ENCODE measurements around the gene CABP7.

The CABP7 gene

DNA sequence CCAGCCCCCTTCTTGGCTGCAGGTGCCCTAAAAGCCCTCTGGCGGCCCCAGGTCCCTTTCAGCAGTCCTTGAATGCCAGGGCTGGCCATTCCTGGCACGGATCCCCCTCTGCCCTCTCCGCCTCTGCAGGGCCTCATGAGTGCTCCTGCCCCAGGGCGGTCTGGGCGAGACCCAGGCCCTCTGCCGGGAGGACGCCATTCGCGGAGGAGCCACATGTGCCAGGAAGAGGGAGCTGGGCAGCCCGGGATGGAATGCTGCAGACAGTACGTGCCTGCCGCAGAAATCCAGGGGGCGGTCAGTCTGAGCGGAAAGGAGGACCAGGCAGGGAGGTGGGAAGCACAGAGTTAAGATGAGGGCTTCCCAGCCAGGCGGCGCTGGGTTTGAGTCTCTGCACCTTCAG lies 2.8 kb downstream of the CABP7 start:
- DNase-seq (ENCODE audit: low spot score) = no peak

DNA sequence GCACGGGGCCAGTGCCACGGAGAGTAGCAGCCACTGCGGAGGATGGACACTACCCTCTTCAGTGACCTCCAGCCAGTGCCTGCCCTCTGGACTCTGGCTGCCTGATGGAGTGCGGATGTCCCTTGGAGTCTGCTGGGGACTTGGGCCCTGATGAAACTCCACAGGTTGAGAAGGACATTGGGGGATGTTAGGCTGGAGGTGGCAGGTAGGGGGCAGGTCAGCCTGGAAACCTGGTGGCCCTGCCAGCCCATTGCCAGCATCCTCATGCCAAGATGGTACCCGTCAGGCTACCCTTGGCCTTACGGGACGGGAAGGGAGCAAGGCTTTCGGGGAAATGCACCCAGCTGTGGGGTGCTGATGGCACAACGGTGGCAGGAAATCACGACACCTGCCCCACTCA lies 4.0 kb downstream of the CABP7 start:
- no peak for DNase-seq (ENCODE audit: low spot score)

DNA sequence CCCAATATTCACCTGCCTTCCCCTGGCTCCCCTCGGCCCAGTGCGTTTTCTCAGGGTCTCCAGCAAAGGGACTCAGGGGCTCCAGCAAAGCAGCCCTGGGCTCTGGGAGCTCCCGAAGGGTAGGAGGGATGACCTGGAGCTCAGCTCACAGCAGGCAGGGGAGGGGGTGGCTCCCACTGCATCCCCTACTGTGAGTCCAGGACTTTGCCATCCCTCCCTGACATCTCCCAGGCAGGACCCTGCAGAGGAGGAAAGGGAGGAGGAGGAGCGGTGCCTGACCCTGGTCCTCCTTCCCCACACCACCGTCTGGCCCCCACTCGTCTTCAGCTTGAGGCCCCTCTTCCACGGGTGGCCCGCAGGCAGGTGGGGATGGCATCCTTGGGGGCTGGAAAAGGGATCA lies 5.0 kb downstream of the CABP7 start:
- DNase-seq (ENCODE audit: low spot score) = no peak

DNA sequence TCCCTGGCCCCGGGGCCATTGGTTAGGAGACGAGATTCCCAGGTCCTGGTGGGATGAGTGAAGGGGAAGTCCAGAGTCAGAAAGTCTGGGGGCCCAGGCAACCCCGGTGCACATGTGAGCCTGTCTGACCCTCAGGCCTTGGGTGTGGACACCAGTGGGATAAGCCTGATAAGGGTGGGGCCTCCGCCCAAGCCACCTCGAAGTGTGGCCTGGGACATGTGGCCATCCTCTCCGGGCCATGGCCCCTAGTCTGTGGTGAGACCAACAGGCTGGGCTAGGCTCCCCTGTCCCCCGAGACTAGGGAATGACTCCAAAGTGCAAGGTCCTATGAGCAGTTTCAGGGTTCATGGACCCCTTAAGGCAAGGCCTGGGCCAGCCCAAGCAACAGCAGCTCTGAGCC lies 6.3 kb downstream of the CABP7 start:
- DNase-seq (ENCODE audit: low spot score) = no peak

DNA sequence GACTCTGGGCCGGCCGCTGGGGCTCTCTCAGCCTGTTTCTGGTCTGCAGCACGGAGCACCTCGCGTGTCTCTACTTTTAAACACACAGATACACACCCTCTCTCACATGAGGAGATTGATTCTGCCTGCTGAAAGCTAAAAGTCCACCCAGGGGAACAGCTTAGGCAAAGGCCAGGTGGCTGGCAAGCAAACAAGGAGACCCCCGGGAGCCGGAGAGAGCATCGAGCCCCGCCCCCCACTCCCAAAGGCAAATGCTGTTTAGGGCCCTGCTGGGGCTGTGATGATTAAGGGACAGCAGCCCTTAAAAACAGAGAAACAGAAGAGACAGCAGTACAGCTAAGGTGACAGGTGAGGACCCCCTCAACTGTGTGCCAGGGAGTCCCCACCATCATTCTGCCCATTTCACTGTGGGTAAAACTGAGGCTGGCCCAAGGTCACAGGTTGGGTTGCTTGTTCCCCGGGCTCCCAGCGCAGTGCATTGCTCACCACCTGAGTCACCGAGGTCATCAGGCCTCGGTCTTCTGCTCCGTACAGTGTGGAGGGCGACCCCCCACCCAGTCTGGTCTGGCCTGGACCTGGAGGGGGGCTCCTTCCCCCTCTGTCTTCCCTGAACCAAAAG lies 6.8 kb downstream of the CABP7 start:
- DNase-seq (ENCODE audit: low spot score) = no peak

DNA sequence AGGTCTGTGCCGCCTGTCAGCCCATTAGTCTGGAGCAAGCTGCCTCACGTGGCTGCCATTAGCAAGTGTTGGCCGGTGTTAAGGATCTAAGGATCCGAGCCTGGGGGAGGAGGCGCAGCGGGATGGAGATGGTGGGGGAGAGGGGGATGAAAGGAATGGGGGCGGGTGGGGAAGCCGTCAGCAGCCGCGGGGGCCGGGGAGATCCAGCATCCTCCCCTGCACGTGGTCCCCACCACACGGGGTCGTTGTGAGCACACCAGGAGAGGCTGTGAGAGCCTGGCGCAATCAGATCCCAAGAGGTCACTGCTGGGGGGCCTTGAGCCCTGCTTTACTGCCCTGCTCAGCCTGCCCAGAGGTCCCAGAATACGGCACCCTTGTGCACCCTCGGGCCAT lies 7.3 kb downstream of the CABP7 start:
- no peak for DNase-seq (ENCODE audit: low spot score)

DNA sequence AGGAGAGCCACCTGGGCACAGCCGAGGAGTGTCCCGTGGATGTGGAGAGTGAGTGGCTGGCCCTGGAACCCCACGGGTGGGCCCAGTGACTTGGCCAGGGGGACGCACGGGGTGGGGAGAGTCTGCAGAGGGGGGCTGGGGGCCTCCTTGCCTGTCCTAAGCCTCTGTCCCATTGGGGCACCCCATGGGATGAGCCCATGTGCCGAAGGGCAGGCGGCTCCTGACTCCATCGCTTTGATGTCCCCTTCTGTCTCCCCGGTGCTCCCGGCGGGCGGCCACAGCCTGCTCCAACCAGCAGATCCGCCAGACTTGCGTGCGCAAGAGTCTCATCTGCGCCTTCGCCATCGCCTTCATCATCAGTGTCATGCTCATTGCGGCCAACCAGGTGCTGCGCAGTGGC lies 9.4 kb downstream of the CABP7 start:
- DNase-seq (ENCODE audit: low spot score) = no peak

DNA sequence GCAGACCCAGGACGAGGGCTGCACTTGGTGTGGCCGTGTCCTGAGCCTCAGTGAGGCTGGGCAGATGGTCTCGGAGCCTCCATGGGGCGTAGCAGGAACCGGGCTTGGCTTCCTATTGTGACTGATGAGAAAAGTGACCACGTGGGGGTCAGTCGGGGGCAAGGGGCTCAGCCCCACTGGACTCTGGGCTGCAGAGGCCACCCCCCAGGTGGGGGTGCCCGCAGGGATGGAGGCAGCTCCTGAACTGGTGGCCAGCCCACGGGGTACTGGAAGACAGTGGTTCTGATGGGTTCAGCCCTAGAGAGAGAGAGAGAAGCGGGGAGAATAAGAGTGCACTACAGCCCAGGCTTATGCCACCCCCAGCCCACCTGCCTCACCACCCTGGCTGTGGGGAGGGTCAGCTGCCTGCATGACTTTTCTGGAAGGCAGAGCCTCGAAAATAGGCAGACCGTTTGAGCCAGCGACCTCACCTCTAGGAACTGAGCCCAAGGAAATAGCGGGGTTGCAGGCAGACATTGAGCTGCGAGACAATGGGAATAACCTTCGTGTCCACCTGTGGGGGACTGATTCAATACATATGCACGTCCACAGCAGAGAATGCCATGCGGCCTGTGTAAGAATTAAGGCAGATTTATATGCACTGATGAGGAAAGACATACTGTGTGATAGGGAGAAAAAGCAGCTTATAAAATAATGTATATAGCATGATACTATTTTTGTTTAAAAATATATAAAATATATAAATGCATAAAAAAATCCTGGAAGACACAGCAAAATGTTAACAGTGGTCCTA lies 11.5 kb downstream of the CABP7 start:
- DNase-seq (ENCODE audit: low spot score) = no peak

DNA sequence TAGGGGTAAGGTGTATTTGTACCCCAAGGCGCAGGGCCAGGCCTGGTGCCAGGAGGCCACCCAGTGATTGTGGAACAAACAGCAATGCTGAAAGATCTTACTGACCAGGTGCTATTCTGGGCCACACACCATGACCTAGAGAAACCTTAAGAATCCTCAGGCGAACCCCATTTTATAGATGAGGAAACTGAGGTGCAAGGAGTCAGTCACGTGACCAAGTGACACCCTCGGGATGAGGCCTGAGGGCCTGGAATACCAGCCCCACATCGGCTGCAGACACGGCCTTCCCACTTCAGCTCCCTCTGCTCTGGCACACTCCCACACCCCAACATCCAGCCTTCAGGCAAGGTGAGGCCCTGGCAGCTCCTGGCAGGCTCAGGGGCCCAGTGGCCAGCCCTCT lies 13.1 kb downstream of the CABP7 start:
- DNase-seq (ENCODE audit: low spot score) = no peak

DNA sequence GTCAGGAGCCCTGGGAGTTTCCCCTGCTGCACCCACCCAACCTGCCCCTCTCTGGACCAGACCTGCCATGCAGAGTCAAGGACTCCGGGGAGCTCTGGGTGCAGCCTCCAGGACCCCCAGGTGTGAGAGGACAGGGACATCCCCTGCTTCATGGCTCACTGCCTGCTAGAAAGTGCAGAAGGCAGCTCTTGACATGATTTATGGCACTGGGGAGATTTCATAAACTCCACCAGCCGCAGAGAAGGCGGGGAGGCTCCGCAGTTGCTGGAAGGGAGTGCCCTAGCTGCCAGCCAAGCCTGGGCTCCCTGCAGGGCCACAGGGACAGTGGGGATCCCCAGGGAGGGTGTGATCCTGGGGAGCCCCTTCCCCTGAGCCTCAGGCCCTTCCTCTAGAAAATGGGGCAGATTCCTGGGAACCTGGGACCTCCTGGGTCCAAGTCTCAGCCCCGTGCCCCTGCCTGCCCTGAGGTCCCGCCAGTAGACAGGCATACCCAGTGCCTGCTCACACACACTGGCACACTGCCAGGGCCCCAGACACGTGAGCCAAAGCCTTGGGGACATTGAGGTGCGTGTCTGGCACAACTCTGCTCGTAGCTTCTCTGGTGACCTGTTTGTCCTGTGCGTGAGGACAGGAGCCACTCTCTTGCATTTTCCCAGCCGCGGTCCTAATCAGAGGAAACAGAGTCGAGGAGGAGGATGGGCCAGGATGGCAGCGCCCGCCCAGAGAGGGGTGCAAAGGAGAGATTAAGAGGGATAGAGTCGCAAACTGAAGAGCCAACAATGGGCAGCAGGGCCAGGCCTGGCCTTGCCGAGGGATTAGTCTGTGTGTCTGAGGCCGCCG lies 13.8 kb downstream of the CABP7 start:
- no peak for DNase-seq (ENCODE audit: low spot score)

DNA sequence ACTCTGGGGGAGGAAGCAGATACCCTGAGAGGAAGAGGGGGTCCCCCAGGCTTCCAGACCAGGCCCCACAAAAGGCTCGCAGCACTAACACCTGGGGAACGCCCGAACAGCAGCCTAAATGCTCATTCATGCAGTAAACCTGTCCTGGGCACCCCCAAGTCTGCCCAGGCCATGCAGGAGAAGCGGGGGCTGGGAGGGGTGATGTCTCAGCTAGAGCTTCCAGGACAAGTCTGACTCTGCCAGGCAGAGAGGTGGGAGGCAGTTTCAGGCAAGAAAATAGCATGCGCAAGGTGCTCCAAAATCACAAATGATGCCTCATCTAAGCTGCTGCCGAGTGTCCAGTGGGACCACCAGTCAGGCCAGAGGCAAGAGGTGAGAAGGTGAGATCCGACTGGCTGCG lies 14.6 kb downstream of the CABP7 start:
- DNase-seq (ENCODE audit: low spot score) = no peak

DNA sequence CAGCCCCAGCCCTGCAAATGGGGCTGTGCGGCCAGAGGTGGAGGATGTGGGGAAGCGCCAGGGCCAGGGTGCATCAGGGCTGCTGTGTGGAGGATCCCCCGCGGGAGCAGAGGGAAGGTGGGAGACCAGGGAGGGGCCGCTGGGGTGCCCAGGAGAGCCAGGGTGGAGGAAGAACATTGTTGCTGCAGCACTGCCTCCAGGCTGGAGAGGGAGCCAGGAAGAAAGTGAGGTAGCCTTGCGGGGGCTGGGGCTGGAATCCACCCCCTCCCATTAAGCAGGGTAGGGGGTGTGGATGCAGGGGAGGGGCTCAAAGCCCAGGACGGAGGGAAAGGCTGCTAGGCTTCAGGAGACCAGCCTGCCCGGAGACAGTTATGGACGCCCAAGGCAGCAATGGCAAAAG lies 15.0 kb downstream of the CABP7 start:
- DNase-seq (ENCODE audit: low spot score) = no peak

DNA sequence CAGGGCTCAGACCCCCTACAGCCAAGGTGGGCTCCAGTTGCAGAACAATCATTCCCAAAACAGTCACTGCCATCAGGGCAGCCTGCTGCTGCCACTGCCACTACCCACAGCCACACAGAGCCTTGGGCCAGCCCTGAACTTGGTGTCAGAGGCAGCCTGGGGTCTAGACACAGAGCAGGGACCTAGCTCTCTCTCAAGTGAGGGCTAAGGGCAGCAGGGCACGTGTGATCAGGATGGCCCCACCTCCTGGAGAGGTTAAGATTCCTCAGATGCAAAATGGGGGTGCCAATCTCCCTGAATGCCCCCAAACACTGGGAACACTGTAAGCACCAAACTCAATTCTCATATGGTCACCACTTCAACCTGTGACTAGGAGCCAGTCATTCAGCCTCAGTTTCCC lies 15.6 kb downstream of the CABP7 start:
- no peak for DNase-seq (ENCODE audit: low spot score)

DNA sequence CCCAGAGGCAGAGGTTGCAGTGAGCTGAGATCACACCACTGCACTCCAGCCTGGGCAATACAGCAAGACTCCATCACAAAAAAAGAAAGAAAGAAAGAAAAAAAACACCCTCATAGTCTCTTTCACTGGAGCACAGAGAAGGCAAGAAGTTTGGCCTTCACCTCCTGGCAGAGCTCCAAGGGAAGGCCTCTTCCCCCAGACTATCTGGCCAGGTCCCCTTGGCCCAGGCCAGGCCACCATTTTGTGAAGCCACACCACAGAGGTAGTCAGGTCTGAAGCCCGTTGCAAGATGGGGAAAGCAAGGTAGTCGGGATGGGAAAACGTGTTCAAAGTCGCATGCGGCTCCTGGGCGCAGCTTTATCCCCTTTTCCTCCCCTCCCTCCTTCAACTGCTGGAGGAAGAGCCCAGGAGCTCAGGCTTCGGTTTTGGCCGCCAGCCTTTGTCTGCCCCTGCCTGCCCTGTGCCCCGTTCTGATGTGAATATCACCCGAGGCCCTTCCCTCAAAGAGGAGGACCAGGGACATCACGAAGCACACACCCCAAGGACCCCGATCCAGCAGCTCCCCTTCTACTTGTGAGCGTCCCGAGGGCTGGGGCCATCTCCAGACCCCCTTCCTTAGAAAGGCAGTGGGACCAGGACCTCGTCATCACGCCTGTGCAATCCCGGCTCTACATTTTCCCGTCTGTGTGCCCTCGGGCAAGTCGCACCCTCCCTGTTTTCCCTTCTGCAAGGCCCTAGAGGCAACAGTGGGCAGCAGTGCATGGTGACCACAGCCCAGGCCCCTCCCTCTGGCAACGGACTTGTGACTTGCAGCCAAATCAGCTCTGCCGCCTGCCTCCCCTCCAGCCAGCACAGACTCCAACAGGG lies 17.7 kb downstream of the CABP7 start:
- no peak for DNase-seq (ENCODE audit: low spot score)

DNA sequence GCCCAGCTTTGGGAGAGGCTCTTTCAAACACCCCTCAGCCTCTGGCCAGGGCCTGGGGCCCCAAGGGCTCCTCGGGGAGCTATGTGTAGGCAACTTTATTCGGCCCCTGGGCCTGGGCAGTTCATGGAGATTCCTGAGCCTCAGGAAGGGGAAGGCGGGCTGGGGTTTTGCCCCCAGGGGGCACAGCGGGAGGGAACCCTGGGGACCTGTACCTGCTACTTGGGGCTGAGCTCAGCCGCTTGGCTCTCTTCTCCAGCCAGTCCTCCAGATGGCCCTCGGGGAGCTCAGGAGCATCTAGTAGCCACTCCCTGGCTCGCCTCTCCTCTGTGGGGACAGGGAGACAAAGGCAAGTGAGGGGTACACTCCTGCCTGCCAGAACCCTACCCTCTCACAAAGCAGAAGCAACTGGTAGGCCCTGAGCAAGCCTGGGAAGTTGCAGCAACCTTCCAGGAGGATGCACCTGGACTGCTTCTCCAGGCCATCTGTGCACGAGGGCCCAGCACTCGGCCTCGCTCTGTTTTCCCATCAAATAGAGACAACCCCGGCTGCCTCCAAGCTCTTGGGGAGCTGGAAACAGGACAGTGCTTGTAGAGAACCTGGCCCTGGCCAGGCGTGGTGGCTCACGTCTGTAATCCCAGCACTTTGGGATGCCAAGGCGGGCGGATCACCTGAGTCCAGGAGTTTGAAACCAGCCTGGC lies 18.5 kb downstream of the CABP7 start:
- no peak for DNase-seq (ENCODE audit: low spot score)

DNA sequence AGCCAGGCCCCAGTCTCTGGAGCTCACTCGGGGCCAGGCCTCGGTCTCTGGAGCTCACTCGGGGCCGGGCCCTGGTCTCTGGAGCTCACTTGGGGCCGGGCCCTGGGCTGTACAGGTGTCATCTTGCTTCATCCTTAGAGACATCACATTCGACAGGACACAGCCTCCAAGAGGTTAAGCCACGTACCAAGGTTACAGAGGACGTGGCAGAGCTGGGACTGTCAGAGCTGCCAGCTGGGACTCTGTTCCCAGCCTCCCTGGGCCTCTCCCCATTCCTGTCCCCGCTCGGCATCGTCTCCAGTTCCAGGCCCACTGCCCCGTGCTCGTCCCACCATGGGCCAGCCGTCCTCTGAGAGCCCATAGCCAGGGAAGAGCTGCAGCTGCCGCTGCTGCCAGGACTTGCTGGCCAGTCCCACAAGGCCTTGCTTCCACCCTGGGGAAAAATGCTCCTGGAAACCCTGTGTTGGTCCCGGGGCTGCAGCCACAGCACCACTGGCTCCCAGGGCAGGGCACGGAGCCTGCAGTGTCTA lies 19.6 kb downstream of the CABP7 start:
- no peak for DNase-seq (ENCODE audit: low spot score)

DNA sequence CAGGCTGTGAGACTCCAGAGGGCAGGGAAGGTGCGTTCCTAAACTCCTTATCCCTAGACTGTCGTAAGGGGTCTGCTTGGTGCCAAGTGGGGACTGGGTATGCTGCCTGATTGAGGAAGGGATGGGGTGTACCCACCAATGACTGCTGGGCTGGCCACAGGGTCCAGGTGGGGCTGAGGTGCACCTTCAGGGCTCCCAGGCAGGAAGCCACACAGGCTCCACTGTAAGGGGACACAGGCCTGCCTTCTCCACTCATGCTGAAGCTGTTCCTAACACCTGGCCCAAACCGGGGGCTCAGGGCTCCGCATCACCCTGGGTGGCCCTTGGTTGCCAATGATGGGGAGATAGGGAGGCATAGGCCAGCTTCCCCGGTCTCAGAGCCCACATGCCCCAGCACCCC lies 20.4 kb downstream of the CABP7 start:
- DNase-seq (ENCODE audit: low spot score) = no peak

DNA sequence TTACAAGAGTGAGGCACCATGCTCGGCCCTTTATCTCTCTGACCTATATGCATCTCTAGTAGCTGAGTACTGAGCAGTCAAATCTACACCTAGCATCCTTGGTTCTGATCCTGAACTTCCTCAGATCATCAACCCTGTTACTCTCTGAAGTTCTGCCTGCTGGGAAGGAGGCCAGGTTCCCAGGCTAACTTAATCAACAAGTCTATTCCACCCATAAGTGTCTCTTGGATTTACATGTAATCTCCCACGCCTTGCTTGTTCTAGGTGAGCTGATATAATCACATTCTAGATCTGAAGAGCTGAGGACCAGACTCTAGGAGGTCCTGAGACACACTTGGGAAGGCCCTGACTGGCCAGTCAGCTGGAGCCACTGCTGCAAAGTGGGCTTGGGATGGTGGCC lies 22.1 kb downstream of the CABP7 start:
- DNase-seq (ENCODE audit: low spot score) = no peak

DNA sequence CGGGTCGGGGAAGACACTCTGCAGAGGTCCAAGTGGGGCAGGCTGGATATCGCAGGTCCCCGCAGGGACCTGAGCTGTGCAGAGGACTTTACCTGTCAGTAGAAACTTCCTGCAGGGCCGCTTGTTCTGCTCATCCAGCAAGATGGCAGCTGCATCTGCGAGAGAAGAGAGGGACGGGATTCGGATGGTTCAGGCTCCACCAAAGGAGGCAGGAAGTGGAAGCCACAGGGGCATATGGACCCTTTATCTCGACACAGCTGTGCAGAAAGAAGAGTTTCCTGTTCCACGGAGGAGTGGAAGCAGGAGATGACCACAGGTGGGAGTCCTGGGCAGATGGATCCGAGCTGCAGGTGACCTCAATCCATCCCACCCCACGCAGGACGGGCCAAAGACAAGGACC lies 22.5 kb downstream of the CABP7 start:
- DNase-seq (ENCODE audit: low spot score) = no peak

DNA sequence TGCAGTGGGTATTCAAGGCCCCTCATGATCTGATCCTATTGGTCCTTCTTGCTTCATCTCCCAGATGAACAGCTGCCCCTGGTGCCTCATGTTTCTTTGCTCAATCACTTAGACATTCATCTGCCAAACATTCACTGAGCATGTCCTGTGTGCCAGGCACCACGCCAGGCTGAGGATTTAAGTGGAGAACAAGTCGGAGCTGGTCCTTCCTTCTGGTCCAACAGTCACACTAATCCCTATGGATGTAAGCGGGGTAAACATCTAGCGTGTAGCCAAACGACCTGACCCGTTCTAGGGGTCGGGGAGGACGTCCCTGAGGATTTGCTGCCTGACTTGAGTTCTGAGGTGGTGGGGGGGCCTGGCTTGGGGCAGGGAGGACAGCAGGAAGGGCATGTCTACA lies 25.1 kb downstream of the CABP7 start:
- no peak for DNase-seq (ENCODE audit: low spot score)

DNA sequence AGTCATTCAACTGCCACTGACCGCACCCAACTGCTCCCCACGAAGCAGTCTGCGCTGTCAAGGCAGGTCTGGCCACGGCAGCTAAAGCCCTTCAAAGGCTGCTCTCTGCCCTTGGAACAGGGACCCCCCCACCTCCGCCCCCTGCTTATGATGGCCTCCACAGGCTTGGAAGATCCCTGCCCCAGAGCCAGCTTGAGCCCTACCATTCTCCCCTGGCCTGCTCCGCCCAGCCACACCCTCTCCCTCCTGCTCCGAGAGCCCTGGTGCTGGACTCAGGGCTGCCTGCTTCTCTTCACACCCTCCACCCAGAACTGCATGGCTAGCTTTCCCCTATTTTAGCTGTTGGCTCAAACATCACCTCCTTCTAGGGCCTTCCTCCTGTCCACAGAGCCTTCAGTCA lies 28.0 kb downstream of the CABP7 start:
- DNase-seq (ENCODE audit: low spot score) = no peak

All from LoVo (cell line).